Stimulated activated CD8-positive, alpha-beta memory T cell treated with anti-CD3 and anti-CD28 coated beads, Interleukin-12 subunit alpha, Interleukin-12 subunit beta, amount 100 ng/mL, for 24 hours (primary cell): ENCODE data around the gene FOXF1.

Experiments
- DNase-seq: peaks from one replicate; pipeline ENCODE4 v3.0.0-alpha.2; 2020; ENCODE audit errors: extremely low read depth

Gene FOXF1

DNA sequence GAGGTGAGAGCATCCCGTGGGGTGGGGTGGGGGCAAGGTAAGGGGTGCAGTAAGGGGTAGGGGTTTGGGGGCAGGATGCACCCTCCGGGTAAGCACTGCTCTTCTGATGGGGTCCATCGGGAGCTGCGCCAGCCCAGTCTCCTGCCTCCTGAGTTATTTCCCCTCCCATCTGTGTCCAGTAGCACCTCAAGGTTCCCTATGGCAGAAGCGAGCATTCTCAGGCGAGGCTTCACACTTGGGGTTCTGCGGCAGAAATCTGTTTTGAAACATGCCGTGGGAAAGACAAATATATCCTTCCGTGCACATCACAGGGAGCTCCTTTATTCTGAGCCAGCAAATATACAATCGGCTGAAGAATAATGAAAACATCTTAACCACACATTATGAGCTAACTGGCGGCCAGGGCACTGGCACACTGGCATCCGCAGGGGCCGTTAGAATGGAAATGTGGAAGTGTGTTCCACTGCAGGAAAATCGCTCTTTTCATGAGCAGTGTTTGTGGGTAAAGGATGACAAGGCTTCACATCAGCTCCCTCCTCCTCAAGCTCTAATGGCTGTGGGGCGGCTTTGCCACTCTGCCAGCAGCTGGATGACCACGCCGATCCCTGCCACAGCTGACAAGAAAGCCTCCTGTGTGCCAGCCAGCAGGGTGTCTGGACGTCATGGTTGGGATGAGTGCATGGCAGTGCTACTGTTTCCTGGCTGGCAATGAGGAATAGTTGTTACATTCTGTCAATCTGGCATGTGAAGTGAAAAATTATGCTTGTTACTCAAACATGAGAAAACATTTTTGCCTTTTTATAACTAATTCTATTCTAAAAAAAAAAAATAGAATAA is 24.7 kb downstream of the FOXF1 start:
- DNase-seq, result no peak

DNA sequence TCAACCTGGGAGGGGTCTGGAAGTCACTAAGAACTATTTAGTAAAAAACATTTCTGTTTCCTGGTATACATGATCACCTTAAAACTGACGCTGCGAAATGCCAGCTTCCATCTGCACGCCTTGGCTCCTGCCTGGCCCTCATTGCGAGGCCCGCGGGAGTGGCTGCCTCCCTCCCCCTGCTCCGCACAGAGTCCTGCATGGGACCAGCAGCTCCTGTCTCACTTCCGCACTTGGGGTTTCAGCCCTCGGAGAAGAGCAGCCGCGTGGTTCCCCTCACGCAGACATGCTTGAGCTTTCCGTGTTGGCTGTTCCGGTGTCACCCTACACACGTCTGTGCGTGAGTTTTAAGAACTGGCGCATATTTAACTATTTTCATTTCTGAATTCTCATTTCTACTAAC is 26.3 kb downstream of the FOXF1 start:
- no peak for DNase-seq

DNA sequence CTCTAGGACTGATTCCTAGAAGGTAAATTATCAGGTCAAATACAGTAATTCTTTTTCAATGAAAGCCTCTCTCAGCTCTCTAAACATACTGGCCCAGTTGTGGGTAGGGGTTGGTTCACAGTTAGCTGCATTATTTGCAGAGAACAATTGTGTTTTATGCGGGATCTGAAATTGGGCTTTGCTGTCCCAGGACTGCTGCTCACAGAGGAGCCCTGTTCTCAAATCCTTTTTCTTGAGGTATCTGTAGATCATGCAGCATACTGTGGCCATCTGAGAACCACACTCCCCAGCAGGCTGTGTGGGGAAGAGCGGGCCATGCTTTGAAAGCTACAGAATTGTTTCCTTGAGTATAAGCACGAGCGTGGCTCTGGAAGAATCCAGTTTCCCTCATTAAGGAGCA is 27.2 kb downstream of the FOXF1 start:
- no peak for DNase-seq

DNA sequence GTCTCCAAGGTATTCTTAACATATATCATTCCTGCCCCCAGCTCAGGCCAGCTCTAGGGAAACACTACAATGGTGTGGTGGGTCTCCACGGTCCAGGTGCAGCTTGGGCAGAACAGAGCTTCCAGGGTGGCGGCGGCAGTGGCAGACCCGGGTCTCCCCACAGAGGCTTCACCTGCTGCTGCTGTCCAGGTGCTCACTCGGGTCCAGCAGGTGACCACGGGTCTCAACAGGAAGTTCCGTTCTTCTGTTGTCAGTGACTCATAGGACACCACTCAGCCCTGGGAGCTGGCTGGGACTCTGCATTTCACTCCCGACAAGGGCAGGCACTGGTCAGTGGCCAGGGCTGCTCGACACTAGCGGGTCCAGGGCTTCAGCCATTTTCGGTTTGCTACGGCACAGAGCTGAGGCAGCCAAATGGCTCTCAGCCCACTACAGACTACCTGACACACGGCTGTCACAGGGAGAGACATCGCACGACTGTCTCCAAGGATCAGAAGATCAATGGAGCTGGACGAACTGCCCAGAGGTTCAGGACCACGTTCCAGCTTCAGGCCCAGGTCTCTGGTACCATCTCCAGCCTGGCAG is 28.0 kb downstream of the FOXF1 start:
- DNase-seq, result no peak

DNA sequence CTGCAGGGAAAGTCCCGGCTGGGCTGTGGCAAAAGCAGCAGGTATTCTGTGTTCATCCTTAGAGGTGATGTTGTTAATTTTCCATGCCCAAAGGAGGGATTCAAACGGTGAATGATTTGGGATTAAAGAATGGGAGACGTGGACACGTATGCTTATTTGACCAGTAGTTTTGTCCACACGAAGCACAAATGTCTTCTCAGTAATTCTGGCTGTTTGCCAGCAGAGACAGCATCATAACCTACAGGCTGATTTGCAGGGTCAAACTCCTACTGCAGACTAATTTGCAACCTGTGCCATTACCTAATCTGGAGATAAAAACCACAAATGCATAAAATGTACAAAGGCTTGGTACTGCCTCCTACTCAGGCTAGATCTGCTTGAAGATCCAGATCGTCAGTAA is 30.6 kb downstream of the FOXF1 start:
- no peak for DNase-seq

DNA sequence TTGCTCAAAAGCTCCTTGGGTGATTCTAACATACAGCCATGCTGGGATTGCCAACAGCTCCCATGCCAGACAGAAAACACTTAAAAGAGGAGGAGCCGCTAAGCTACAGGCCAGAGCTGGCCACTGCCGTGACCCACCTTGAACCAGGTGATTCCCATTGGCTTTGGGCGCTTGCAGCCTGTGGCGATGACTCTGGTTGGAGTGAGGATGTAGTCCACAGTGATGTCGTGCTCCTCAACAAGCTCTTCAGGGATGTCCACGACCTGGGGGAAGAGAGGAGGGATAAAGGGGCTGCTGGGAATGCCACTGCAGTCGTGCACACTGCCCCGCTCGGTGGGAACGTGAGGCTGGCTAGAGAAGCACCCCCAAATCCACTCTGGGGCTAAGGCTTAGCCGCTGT is 31.2 kb downstream of the FOXF1 start:
- DNase-seq, result no peak

DNA sequence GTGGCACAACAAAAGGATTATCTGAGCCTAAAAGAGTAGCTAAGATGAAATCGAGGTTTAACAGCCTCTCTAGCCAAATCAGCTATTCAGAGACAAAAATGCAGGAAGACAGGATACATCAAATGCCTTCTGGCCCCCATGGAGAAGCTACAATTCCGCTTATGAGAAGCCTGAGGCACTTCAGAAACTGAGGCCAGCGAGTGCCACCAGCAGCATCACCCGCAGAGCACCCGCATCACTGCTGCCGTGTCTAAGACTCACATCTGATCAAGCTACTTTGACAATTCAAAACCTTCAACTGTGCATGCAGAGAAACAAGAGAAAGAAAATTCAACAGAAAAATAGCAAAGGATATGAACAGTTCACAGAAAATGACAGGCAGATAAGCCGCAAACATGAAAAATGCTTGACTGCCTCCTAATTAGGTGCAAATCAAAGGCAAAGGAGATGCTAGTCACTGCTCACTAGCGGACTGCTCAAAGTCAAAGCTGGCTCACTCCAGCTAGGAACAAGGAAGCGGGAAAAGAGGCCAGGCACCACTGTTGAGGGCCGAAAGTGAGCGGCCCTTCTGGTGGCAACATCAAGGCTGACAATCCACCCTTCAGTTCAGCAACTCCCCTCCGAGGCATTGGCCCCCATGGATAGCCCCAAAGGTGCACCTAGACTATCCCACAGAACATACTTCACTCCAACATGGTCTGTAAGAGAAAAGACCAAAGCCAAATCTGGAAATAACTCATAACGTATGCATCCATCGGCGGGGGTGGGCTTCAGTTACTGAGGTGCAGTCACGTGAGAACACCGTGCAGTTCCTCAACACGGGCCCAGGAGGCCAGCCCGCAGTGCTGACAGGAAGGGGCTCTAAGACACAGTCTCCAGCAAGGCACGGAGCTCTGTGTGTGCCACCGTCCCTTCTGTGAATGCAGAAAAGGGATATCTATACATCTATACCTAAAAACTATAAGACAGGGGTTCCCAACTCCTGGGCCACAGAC is 32.7 kb downstream of the FOXF1 start:
- DNase-seq, result no peak

DNA sequence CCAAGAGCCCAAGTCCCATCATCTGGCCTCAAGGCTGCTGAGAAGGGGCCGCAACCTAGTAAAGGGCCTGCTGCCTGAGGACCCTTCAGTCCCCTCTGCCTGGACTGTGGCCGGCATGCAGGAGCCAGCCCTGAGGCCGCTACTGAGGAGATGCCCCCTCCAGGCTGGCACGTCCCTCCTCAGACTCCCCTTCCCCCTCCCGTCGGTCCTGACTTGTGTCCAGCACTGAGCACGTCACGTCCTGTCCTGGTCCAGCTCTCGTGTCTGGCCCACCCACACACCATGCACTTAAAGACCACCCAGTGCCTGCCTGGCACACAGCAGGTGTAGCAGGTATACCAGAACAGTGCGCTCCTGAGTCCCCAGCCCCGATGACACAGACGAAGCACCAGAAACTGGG is 35.2 kb downstream of the FOXF1 start:
- DNase-seq, result no peak

DNA sequence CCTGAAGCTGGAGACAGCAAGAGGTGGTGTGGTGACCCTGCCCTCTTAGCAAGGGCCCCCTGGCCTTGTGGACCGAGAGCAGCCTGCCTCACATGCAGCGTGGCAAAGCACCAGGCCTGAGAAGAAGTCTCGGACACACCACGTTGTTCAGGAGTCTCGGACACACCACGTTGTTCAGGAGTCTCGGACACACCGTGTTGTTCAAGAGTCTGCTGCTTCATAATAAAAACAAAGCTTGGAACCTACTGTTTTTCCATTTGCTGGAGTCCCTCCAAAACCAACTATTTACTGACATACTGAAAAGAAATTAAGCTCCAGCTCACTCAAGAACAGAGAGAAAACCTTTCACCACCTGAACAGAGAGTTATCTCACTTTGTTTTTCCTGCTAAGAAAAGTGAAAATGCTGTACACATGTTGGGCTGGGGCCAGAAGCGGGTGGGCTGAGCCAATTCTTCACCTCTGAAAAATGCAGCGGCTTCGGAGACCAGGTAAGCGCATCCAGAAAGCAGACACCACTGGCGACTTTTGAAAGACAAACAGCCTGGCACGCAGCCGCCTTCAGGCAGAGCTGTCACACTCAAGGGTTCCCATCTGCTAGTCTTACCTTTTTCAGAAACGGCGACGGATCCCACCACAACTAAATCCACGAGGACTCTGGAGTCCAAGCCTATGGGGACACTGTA is 35.8 kb downstream of the FOXF1 start:
- no peak for DNase-seq

DNA sequence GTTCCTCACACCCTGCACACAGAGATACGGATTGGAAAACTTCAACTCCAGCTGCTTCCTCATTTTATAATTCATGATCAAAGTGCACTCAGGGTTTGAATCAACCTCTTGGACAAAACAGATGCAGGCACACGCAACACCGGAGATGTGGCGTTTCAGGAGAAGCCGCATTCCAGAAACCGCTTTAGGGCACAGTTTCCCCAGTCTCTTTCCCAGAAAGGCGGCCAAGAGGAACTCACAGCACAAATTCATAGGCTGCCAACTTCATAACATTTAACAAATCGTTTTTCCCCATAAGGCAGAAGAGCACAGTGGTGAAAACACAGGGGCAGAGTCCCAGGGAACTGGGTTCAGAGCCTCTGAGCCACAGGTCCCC is 36.3 kb downstream of the FOXF1 start:
- DNase-seq, result no peak

DNA sequence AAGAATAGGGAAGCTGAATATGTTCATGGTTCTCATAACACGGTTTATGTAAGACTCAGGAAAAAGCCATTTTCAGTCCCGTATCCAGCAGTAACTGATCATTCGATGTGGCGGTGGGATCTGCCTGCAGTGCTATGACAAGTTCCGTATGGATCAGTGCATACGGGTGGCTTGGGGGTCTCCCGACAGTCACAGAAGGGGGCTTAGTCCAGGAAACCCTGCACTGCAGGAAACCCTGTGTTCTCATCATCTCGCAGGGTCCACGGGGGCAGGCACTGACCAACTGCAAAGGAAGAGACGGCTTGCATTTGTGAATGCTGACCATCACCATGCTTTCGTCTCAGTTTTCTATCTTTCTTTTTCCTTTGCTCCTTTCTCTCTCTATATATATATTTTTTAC is 37.0 kb downstream of the FOXF1 start:
- DNase-seq, result no peak

DNA sequence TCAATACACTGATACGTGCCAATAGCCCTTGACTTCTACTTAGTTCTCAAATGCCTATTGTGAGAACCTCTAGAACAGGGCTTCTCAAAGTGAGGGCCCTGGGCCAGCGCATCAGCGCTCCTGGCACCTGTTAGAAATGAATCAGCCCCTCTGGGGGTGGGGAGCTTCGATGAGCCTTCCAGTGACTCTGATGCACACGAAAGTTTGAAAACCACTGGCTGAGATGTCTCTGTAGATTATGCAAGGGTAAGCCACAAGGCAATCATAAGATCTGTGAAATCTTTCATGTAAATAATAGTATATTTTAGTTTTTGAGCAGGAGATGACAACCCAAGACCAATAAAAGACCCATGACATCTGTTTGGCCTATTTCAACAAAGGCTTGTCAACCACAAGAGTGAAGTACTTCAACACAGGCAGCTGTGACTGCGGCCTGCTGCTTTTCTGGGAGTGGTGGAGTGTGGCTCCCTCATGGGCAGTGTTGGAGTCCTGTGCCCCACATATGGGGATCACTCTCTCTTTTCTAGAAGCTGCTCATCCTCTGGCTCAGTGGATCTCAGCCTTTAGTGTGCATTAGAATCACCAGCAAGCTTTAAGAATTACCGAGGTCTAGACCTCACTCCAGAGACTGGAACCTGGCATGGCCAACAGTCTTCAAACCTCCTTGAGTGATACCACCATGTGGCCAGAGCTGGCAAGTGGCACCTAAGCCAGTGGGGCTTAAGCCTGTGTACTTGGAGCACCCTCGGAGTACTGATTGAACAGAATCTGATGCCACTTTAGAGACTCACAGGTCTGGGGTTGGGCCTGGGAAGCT is 39.0 kb downstream of the FOXF1 start:
- peak; percentile 19 for DNase-seq

DNA sequence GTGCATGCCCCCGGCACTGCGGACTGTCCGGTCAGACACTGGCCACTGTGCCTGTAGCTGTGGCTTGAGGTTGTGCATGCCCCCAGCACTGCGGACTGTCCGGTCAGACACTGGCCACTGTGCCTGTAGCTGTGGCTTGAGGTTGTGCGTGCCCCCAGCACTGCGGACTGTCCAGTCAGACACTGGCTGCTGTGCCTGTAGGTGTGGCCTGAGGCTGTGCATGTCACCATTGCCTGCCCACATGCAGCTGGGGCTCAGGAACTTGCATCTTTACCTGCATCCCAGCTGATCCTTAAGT is 39.5 kb downstream of the FOXF1 start:
- no peak for DNase-seq

DNA sequence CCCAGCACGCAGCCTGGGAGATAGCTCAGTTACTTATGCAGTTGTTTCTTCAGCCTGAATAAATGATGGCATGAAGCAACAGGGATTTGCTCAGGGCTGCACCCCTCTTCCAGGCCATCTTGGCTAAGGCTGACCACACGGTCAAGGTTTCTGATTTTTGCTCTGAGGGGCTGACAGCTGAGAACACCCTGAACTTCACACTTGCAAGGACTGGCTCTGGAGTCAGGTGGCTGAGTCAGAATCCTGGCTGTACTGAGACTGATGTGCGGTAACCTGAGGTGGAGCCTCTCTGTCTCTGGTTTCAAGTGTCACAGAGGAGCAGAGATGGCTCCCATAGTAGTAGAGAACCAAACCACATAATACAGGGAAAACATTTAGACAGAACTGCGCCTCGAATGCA is 40.0 kb downstream of the FOXF1 start:
- no peak for DNase-seq

DNA sequence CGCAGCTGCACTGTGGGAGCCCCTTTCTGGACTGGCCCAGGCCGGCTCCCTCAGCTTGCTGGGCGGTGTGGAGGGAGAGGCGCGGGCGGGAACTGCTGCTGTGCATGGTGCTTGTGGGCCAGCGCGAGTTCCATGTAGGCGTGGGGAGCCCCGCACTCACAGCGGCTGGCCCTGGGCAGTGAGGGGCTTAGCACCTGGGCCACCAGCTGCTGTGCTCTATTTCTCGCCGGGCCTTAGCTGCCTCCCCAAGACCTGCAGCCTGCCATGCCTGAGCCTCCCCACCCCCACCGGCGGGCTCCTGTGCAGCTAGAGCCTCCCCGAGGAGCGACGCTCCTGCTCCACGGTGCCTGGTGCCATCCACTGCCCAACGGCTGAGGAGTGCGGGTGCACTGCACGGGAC is 43.0 kb downstream of the FOXF1 start:
- DNase-seq, result no peak

DNA sequence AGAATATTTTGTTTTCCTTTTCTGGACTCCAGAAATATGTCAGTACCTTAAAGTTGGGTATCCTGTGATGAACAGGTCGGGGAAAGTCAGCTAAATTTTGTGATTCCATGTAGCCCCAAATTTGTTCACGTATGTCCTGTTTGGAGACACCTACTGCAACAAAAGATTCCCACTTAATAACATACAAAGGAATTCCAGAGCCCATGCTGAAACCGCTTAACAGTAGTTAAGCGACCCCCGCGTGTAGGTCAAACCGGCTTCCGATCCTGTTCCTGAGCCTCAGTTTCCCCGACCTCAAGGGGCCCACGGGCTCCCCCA is 44.2 kb downstream of the FOXF1 start:
- DNase-seq, result no peak

DNA sequence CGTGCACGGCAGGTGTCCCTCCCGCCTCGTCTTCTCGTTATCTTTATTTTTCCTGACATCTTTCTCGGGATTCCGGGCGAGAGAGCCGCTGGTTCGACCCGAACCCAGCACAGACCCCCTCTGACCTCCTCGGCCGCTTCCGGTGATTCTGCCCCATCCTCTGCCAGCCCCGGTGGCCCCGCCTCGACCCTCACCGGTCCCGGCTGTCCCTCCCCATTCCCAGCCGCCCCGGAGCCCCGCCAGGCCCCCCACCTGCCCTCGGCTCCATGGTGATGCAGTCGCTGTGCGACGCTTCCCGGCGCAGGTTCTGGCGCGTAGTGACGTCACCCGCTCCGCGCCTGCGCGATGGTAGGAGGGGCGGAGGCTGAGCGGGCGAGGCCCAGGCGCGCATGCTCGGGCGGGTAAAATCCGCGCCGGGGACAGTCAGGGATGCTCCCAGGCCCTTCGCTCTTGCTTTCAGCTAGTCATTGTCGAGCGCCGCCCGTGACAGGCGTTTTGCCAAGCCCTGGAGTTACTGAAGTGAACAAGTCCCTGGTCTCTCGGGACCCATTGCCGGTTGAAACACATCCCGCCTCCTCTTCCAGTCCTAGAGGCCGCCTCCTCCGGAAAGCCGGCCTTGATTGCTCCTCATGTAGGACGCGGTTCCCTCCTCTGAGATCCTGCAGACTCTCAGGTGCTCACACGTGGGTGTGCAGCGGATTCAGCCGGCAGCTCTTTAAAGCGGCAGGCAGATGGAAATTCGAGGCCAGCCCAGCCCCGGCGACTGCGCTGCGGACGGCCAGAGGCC is 44.8 kb downstream of the FOXF1 start, which contains the start of gene MTHFSD:
Gene MTHFSD (minus strand): TSS at position 319 of the 787 bp plus-strand sequence. CDS start 51 bp downstream, at position 268.
- DNase-seq, result peak; percentile 85

DNA sequence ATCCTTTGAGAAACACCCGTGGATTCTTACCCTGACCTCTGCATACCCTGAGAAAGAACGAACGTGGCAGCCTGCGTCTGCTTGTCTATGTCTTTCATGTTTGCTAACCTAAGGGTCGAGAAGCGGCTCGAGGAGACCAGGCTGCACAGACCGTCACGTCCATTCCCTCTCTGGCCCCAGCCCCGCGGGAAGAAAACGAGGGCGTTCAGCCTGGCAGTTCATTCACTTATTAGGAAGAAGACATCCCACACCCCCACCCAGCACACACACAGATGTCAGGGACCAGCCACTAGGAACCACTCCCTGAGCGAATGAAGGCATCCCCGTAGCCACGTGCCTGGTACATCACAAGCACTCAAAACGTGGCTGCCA is 45.4 kb downstream of the FOXF1 start:
- no peak for DNase-seq

DNA sequence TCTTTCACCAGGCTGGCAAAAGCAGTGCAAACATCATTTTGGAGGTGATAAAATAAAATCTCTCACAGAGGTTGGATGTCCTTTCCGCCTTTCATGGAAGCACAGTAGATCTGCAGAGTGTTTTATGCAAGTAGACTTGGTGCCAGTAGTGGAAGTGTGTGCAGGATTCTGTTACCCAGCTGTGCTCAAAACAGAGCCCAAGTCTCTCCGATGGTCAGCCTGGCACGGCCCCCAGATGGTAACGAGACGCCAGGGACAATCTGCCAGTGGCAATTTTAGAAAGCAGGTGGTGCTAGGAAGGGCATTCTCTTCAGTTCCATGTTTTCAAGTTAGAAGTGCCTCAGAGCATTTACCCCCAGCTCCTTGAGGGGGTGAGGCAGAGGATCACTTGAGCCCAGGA is 46.2 kb downstream of the FOXF1 start:
- no peak for DNase-seq

DNA sequence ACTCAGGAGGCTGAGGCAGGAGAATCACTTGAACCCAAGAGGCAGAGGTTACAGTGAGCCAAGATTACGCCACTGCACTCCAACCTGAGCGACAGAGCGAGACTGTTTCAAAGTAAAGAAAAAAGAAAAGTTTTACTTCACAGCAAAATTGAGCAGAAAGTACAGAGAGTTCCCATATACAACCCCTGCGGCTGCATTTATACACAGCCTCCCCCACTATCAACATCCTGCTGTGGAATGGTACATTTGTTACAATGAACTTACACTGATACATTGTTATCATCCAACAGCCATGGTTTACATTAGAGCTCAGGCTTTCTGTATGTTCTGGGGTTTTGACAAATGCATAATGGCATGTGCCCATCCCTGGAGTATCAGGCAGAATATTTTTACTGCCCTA is 47.3 kb downstream of the FOXF1 start:
- no peak for DNase-seq
